ENCODE measurements around the gene MRPS25. TPM values are rescaled to one million over a fixed set of nuclear protein-coding genes. Genes with fewer than 3 reads are reported as not detected.
A peak's percentile ranks its signal among the peaks of the same experiment; 100 is the strongest.

MRPS25 gene
- polyA plus RNA-seq, 3 donors = 23.7 to 60.7 (median 24.6) TPM

GRCh38 chr3:15051531-15051930, 13.6 kb downstream of the MRPS25 start:
- H3K4me1 Mint-ChIP-seq = peaks cover 2% of the 10 kb centered on the region
- peak in 2 of 3 donors; percentile 18 to 24 for DNase-seq
- H3K27me3 Mint-ChIP-seq (ENCODE audit: low read depth in 3 of 3) = no peaks in the 10 kb centered on the region
- intact Hi-C loops (cut with micrococcal nuclease) = no loop called here
- no peak overlapping the region for H3K4me3 Mint-ChIP-seq
- peak overlapping the region in 2 of 7 donors; percentile 69 to 70 for H3K27ac Mint-ChIP-seq
- H3K79me2 ChIP-seq (ENCODE audit: insufficient read depth, low read length) = peaks cover 16% of the 10 kb centered on the region
- H3K4me3 ChIP-seq (replicated peaks in 1 of 3; ENCODE audit: low read depth in 2 of 3, low read length in 3 of 3) = no peak overlapping the region
- TF ChIP-seq, protein P1, sequence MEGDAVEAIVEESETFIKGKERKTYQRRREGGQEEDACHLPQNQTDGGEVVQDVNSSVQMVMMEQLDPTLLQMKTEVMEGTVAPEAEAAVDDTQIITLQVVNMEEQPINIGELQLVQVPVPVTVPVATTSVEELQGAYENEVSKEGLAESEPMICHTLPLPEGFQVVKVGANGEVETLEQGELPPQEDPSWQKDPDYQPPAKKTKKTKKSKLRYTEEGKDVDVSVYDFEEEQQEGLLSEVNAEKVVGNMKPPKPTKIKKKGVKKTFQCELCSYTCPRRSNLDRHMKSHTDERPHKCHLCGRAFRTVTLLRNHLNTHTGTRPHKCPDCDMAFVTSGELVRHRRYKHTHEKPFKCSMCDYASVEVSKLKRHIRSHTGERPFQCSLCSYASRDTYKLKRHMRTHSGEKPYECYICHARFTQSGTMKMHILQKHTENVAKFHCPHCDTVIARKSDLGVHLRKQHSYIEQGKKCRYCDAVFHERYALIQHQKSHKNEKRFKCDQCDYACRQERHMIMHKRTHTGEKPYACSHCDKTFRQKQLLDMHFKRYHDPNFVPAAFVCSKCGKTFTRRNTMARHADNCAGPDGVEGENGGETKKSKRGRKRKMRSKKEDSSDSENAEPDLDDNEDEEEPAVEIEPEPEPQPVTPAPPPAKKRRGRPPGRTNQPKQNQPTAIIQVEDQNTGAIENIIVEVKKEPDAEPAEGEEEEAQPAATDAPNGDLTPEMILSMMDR (IDR thresholded peaks at IDR 0.05) = peak; percentile 65
- peak overlapping the region in 1 of 2 donors; percentile 4 for H3K27ac ChIP-seq (ENCODE audit: low read depth in 1 of 2, low read length in 2 of 2)
- peaks cover 65 to 82% of the 10 kb centered on the region in 2 donors for H3K36me3 ChIP-seq (replicated peaks in 1 of 2; ENCODE audit: control insufficient read depth in 1 of 2, insufficient read depth in 2 of 2, low read length in 2 of 2)
- WGBS (ENCODE audit: insufficient coverage) = 90% methylated on average over 1 of the region's 1 CpG
- peaks cover 0 to 2% (median 0%) of the 10 kb centered on the region in 7 donors for H3K9me3 Mint-ChIP-seq
- peaks cover 67 to 80% of the 10 kb centered on the region in 2 donors for H3K36me3 Mint-ChIP-seq
- H2AFZ ChIP-seq (ENCODE audit: insufficient read depth, low read depth, low read length, poor library complexity, severe bottlenecking) = no peak overlapping the region
- H3K4me1 ChIP-seq (ENCODE audit: control insufficient read depth in 1 of 2, insufficient read depth in 2 of 2, low read length in 2 of 2) = no peaks in the 10 kb centered on the region
- no peaks in the 10 kb centered on the region for H3K9me3 ChIP-seq (replicated peaks in 1 of 2; ENCODE audit: control insufficient read depth in 1 of 2, insufficient read depth in 1 of 2, low read length in 2 of 2)
- no peaks in the 10 kb centered on the region for H3K27me3 ChIP-seq (ENCODE audit: control insufficient read depth in 2 of 2, insufficient read depth in 2 of 2, low read length in 2 of 2)
- H4K20me1 ChIP-seq (ENCODE audit: insufficient read depth, low read length) = peaks cover 41% of the 10 kb centered on the region
- no peak overlapping the region for H3K4me2 ChIP-seq (replicated peaks; ENCODE audit: extremely low read depth, low read length, poor library complexity, severe bottlenecking)
- no peak overlapping the region for H3K9ac ChIP-seq (ENCODE audit: insufficient read depth, low read length, poor library complexity, severe bottlenecking)

- no peak for DNase-seq
- Histone ChIP-seq H3K79me2 (ENCODE audit: insufficient read depth, low read length) (peaks cover 14% of the 10 kb centered on the region), H3K4me1 (ENCODE audit: control insufficient read depth in 1 of 2, insufficient read depth in 2 of 2, low read length in 2 of 2) (no peaks in the 10 kb centered on the region), H3K27me3 (ENCODE audit: control insufficient read depth in 2 of 2, insufficient read depth in 2 of 2, low read length in 2 of 2) (no peaks in the 10 kb centered on the region), H3K4me3 (replicated peaks in 1 of 3; ENCODE audit: low read depth in 2 of 3, low read length in 3 of 3) (no peak overlapping the region), H4K20me1 (ENCODE audit: insufficient read depth, low read length) (peaks cover 37% of the 10 kb centered on the region), H3K9me3 (replicated peaks in 1 of 2; ENCODE audit: control insufficient read depth in 1 of 2, insufficient read depth in 1 of 2, low read length in 2 of 2) (no peaks in the 10 kb centered on the region), H3K36me3 (replicated peaks in 1 of 2; ENCODE audit: control insufficient read depth in 1 of 2, insufficient read depth in 2 of 2, low read length in 2 of 2) (peaks cover 72 to 88% of the 10 kb centered on the region in 2 donors), H3K4me2 (replicated peaks; ENCODE audit: extremely low read depth, low read length, poor library complexity, severe bottlenecking) (no peak overlapping the region), H3K27ac (ENCODE audit: low read depth in 1 of 2, low read length in 2 of 2) (no peak overlapping the region), H2AFZ (ENCODE audit: insufficient read depth, low read depth, low read length, poor library complexity, severe bottlenecking) (no peak overlapping the region), H3K9ac (ENCODE audit: insufficient read depth, low read length, poor library complexity, severe bottlenecking) (no peak overlapping the region)
- H3K27ac Mint-ChIP-seq = peak overlapping the region in 3 of 7 donors; percentile 51 to 71 (median 67)
- no peaks in the 10 kb centered on the region for H3K9me3 Mint-ChIP-seq
- TF ChIP-seq, protein P1 (IDR thresholded peaks at IDR 0.05) = no peak
- intact Hi-C loops (cut with micrococcal nuclease) = no loop called here
- H3K4me1 Mint-ChIP-seq = peaks cover 2% of the 10 kb centered on the region
- H3K4me3 Mint-ChIP-seq = no peak overlapping the region
- H3K36me3 Mint-ChIP-seq = peaks cover 72 to 80% of the 10 kb centered on the region in 2 donors
- H3K27me3 Mint-ChIP-seq (ENCODE audit: low read depth in 3 of 3) = no peaks in the 10 kb centered on the region
- WGBS (ENCODE audit: insufficient coverage) = 100% methylated on average over 1 of the region's 3 CpGs
Measured at GRCh38 chr3:15050405-15051092, 14.6 kb downstream of the MRPS25 start.

Data from CD14-positive monocyte (primary cell).